Type B pancreatic cell (in vitro differentiated cells): ENCODE data around the gene PRKRIP1. TPM values are rescaled to one million over a fixed set of nuclear protein-coding genes. Genes with fewer than 3 reads are reported as not detected.

Experiments
- DNase-seq: peaks from one replicate; pipeline ENCODE4 v3.0.0; 2021; ENCODE audit warnings: mixed read lengths; ENCODE audit not compliant: unreplicated experiment; ENCODE audit errors: extremely low spot score
- H3K27ac Mint-ChIP-seq: 2 replicates; pipeline ENCODE4 v1.8.0; 2021; ENCODE audit warnings: mild to moderate bottlenecking, mixed read lengths
- H3K27me3 Mint-ChIP-seq: 2 replicates; pipeline ENCODE4 v1.8.0; 2021; ENCODE audit warnings: mixed read lengths
- H3K36me3 Mint-ChIP-seq: 2 replicates; pipeline ENCODE4 v1.8.0; 2021; ENCODE audit warnings: mixed read lengths
- H3K4me1 Mint-ChIP-seq: one replicate; pipeline ENCODE4 v1.8.0; 2021; ENCODE audit warnings: mixed read lengths; ENCODE audit not compliant: unreplicated experiment
- H3K4me3 Mint-ChIP-seq: 2 replicates; pipeline ENCODE4 v1.8.0; 2021; ENCODE audit warnings: mild to moderate bottlenecking, mixed read lengths
- H3K9me3 Mint-ChIP-seq: 2 replicates; pipeline ENCODE4 v1.8.0; 2021; ENCODE audit warnings: mixed read lengths
- total RNA-seq: library from RNA; stranded (reverse); gene quantifications from 2 replicates; pipeline ENCODE4 v1.2.1, GENCODE V29; 2021; ENCODE audit warnings: low replicate concordance
- TF ChIP-seq, protein P1 (sequence below): fragments of 200-600 bp; sonication (generic); conservative IDR thresholded peaks from 2 replicates; pipeline ENCODE4 v1.5.0; 2021; ENCODE audit warnings: antibody characterized with exemption, mild to moderate bottlenecking

PRKRIP1 gene
- total RNA-seq, 1 donor from 2014 or later, result 34.0 TPM

DNA sequence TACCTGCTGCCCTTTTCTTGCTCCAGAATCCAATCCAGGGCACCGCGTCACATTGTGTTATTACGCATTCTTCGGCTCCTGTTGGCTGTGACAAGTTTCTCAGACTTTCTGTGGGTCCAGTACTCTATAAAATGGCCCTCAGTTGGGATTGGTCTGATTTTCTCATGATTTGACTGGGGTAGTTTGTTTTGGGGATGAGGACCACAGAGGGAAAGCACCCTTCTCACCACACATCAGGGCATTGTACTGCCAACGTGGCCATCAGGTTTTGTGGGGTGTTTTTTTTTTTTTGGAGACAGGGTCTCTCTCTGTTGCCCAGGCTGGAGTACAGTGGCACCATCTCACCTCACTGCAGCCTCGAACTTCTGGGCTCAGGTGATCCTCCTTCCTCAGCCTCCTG lies 20.2 kb downstream of the PRKRIP1 start:
- no peak for DNase-seq
- TF ChIP-seq, protein P1, sequence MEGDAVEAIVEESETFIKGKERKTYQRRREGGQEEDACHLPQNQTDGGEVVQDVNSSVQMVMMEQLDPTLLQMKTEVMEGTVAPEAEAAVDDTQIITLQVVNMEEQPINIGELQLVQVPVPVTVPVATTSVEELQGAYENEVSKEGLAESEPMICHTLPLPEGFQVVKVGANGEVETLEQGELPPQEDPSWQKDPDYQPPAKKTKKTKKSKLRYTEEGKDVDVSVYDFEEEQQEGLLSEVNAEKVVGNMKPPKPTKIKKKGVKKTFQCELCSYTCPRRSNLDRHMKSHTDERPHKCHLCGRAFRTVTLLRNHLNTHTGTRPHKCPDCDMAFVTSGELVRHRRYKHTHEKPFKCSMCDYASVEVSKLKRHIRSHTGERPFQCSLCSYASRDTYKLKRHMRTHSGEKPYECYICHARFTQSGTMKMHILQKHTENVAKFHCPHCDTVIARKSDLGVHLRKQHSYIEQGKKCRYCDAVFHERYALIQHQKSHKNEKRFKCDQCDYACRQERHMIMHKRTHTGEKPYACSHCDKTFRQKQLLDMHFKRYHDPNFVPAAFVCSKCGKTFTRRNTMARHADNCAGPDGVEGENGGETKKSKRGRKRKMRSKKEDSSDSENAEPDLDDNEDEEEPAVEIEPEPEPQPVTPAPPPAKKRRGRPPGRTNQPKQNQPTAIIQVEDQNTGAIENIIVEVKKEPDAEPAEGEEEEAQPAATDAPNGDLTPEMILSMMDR, result no peak
- Mint-ChIP-seq H3K27me3 (no peaks in the 10 kb centered on the region), H3K27ac (no peak overlapping the region), H3K9me3 (no peaks in the 10 kb centered on the region), H3K4me1 (no peaks in the 10 kb centered on the region), H3K36me3 (peaks cover 21% of the 10 kb centered on the region), H3K4me3 (no peak overlapping the region)

DNA sequence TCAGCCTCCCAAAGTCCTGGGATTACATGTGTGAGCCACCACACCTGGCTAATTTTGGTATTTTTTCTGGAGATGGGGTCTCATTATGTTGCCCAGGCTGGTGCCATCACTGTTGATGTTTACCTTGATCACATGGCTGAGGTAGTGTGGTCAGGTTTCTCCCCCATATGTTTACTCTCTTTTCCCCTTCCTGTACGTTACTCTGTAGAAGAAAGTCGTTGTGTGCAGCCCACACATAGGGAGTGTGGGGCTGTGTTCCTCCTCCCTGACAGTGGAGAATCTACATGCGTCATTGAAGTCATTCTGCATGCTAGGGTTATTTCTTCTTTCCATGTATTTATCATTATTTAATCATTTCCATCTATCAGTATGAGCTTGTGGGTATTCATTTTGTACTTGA lies 20.9 kb downstream of the PRKRIP1 start:
- no peak for DNase-seq
- Mint-ChIP-seq H3K27ac (no peak overlapping the region), H3K36me3 (peaks cover 21% of the 10 kb centered on the region), H3K4me1 (no peaks in the 10 kb centered on the region), H3K9me3 (no peaks in the 10 kb centered on the region), H3K27me3 (no peaks in the 10 kb centered on the region), H3K4me3 (no peak overlapping the region)
- TF ChIP-seq, protein P1, result no peak

DNA sequence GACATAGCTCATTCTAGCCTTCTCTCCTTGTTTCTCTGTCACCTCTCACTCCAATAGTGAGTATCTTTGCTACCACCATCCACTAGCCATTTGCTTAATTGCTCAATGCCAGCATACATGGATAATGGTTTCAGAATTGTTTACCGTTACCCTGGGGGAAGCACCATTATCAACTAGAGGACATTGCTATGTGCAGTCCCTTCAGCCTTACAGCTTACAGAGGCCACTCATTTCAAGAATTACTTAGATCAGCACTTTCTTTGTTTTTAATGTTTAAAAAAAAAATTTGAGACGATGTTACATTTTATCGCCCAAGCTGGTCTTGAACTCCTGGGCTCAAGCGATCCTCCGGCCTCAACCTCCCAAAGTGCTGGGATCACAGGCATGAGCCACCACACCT lies 22.4 kb downstream of the PRKRIP1 start:
- H3K27ac Mint-ChIP-seq, result no peak overlapping the region
- peaks cover 21% of the 10 kb centered on the region for H3K36me3 Mint-ChIP-seq
- no peak overlapping the region for H3K4me3 Mint-ChIP-seq
- no peaks in the 10 kb centered on the region for H3K27me3 Mint-ChIP-seq
- DNase-seq, result no peak
- TF ChIP-seq, protein P1, result no peak
- no peaks in the 10 kb centered on the region for H3K4me1 Mint-ChIP-seq
- H3K9me3 Mint-ChIP-seq, result no peaks in the 10 kb centered on the region

DNA sequence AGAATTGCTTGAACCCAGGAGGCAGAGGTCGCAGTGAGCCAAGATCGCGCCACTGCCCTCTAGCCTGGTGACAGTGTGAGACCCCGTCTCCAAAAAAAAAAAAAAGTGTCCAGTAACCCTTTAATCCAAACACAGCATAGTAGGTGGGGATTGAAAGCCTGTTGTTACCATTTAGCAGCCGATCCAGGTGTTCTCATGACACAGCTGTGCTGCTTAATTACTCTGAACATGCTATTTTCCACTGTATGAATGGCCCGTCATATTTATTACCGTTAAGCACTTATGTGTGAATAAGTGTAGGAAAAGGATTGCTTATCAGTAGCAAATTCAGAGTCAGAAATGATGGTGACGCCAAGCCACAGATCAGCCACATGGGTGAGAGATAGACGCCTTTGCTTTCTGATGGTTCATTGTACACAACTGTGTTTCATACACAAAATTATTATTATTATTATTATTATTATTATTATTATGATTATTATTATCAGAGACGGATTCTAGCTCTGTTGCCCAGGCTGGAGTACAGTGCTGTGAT lies 25.6 kb downstream of the PRKRIP1 start:
- H3K4me1 Mint-ChIP-seq, result no peaks in the 10 kb centered on the region
- no peaks in the 10 kb centered on the region for H3K27me3 Mint-ChIP-seq
- TF ChIP-seq, protein P1, result no peak
- no peak for DNase-seq
- H3K4me3 Mint-ChIP-seq, result no peak overlapping the region
- H3K36me3 Mint-ChIP-seq, result peaks cover 15% of the 10 kb centered on the region
- H3K27ac Mint-ChIP-seq, result no peak overlapping the region
- no peaks in the 10 kb centered on the region for H3K9me3 Mint-ChIP-seq

DNA sequence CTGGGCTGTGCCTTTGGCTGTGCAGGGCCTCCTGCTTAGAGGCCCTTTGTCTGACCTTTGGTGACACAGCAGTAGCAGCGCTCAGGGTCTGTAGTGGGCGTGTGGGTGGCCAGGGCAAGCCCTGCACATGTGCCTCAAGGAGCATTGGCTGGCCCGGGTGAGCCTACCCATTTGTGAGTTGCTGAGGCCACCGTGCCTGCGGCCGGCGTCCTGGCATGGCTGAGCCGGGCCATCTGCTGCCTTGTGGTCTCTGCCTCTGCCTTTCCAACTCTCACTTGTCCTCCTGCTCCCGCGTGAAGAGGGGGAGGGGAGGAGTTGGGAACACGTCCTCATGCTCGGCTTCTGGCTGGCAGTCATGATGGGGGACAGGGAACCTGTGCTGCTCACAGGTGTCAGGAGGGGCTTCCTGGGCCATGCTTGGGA lies 28.0 kb downstream of the PRKRIP1 start:
- Mint-ChIP-seq H3K9me3 (no peaks in the 10 kb centered on the region), H3K27me3 (no peaks in the 10 kb centered on the region), H3K27ac (no peak overlapping the region), H3K4me3 (no peak overlapping the region), H3K36me3 (peaks cover 11% of the 10 kb centered on the region), H3K4me1 (no peaks in the 10 kb centered on the region)
- TF ChIP-seq, protein P1, result no peak
- no peak for DNase-seq

DNA sequence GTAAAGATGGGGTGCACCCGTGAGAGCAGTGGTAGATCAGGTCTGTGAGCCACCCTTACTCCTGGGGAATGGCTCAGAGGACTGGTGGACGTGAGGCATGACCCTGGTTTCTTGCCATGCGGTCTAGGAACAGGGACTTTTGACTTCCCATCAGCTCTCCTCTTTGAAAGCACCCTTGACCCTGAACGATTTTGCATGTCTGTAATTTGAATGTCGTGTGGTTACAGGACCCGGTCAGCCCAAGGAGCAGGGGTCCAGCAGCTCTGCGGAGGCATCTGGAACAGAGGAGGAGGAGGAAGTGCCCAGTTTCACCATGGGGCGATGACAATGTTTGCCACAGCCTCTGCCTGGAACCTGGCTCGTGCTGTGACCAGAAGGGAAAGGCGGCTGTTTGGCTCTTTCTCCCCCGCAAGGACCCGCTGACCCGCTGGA lies 28.6 kb downstream of the PRKRIP1 start:
- DNase-seq, result no peak
- no peaks in the 10 kb centered on the region for H3K4me1 Mint-ChIP-seq
- peaks cover 11% of the 10 kb centered on the region for H3K36me3 Mint-ChIP-seq
- no peaks in the 10 kb centered on the region for H3K9me3 Mint-ChIP-seq
- H3K27me3 Mint-ChIP-seq, result no peaks in the 10 kb centered on the region
- H3K4me3 Mint-ChIP-seq, result no peak overlapping the region
- no peak overlapping the region for H3K27ac Mint-ChIP-seq
- TF ChIP-seq, protein P1, result no peak
